Effector memory CD8-positive, alpha-beta T cell (primary cell): Measurements from ENCODE around the gene EDA2R.

Experiments
- ATAC-seq: fragments of 150-1000 bp; cut with Tn5 transposase; replicated peaks from 2 replicates; pipeline ENCODE4 v1.10.0; 2021; ENCODE audit warnings: mild to moderate bottlenecking, moderate library complexity
- DNase-seq, 3 experiments: peaks; one replicate each; pipeline ENCODE4 v3.0.0; 2021
- H3K27ac Mint-ChIP-seq, 2 donors: one replicate each; pipeline ENCODE4 v1.8.0; 2022; ENCODE audit warnings: mild to moderate bottlenecking in 2 of 2, mixed read lengths in 2 of 2, moderate library complexity in 2 of 2
- H3K27me3 Mint-ChIP-seq, 2 donors: one replicate each; pipeline ENCODE4 v1.8.0; 2022; ENCODE audit warnings: mixed read lengths in 2 of 2
- H3K36me3 Mint-ChIP-seq: one replicate; pipeline ENCODE4 v1.8.0; 2022; ENCODE audit warnings: mild to moderate bottlenecking, moderate library complexity, mixed read lengths; ENCODE audit not compliant: insufficient read depth
- H3K4me1 Mint-ChIP-seq, 2 donors: one replicate each; pipeline ENCODE4 v1.8.0; 2022; ENCODE audit warnings: low read depth in 2 of 2, mixed read lengths in 2 of 2
- H3K4me3 Mint-ChIP-seq, 2 donors: one replicate each; pipeline ENCODE4 v1.8.0; 2022; ENCODE audit warnings: mild to moderate bottlenecking in 2 of 2, mixed read lengths in 2 of 2, moderate library complexity in 2 of 2
- H3K9me3 Mint-ChIP-seq, 2 donors: one replicate each; pipeline ENCODE4 v1.8.0; 2022; ENCODE audit warnings: mixed read lengths in 2 of 2

Gene EDA2R

GRCh38 chrX:66632473-66632872 lies 6.4 kb downstream of the EDA2R start:
- Mint-ChIP-seq H3K4me1 (no peaks in the 10 kb centered on the region), H3K27ac (no peak overlapping the region), H3K36me3 (no peaks in the 10 kb centered on the region), H3K27me3 (no peaks in the 10 kb centered on the region), H3K9me3 (no peaks in the 10 kb centered on the region), H3K4me3 (no peak overlapping the region)
- no peak for ATAC-seq
- no peak for DNase-seq

GRCh38 chrX:66625525-66625924 lies 13.4 kb downstream of the EDA2R start:
- DNase-seq, result no peak
- no peak overlapping the region for H3K27ac Mint-ChIP-seq
- no peaks in the 10 kb centered on the region for H3K4me1 Mint-ChIP-seq
- no peaks in the 10 kb centered on the region for H3K27me3 Mint-ChIP-seq
- ATAC-seq, result no peak
- no peaks in the 10 kb centered on the region for H3K36me3 Mint-ChIP-seq
- H3K9me3 Mint-ChIP-seq, result no peaks in the 10 kb centered on the region
- H3K4me3 Mint-ChIP-seq, result no peak overlapping the region

GRCh38 chrX:66622209-66622608 lies 16.7 kb downstream of the EDA2R start:
- ATAC-seq, result no peak
- DNase-seq, result no peak
- Mint-ChIP-seq H3K36me3 (no peaks in the 10 kb centered on the region), H3K4me3 (no peak overlapping the region), H3K27ac (no peak overlapping the region), H3K9me3 (no peaks in the 10 kb centered on the region), H3K4me1 (no peaks in the 10 kb centered on the region), H3K27me3 (no peaks in the 10 kb centered on the region)

GRCh38 chrX:66616944-66617343 lies 21.9 kb downstream of the EDA2R start:
- Mint-ChIP-seq H3K4me3 (no peak overlapping the region), H3K9me3 (peaks cover 0 to 5% of the 10 kb centered on the region in 2 donors), H3K36me3 (no peaks in the 10 kb centered on the region), H3K4me1 (no peaks in the 10 kb centered on the region), H3K27me3 (no peaks in the 10 kb centered on the region), H3K27ac (no peak overlapping the region)
- ATAC-seq, result no peak
- no peak for DNase-seq

GRCh38 chrX:66602381-66602938 lies 36.4 kb downstream of the EDA2R start:
- Mint-ChIP-seq H3K36me3 (no peaks in the 10 kb centered on the region), H3K4me1 (no peaks in the 10 kb centered on the region), H3K27ac (no peak overlapping the region), H3K9me3 (peaks cover 0 to under 1% of the 10 kb centered on the region in 2 donors), H3K27me3 (no peaks in the 10 kb centered on the region), H3K4me3 (no peak overlapping the region)
- ATAC-seq, result no peak
- DNase-seq, result no peak

- H3K36me3 Mint-ChIP-seq, result no peaks in the 10 kb centered on the region
- no peaks in the 10 kb centered on the region for H3K27me3 Mint-ChIP-seq
- H3K9me3 Mint-ChIP-seq, result no peaks in the 10 kb centered on the region
- H3K4me1 Mint-ChIP-seq, result no peaks in the 10 kb centered on the region
- ATAC-seq (no peak), DNase-seq (no peak)
- H3K27ac Mint-ChIP-seq, result no peak overlapping the region
- no peak overlapping the region for H3K4me3 Mint-ChIP-seq
These were observed 37.4 kb downstream of the EDA2R start for GRCh38 chrX:66601522-66601921.

GRCh38 chrX:66579219-66579618 lies 59.7 kb downstream of the EDA2R start:
- peaks cover 0 to 11% of the 10 kb centered on the region in 2 donors for H3K9me3 Mint-ChIP-seq
- H3K27ac Mint-ChIP-seq, result no peak overlapping the region
- H3K36me3 Mint-ChIP-seq, result no peaks in the 10 kb centered on the region

GRCh38 chrX:66553973-66554372 lies 84.9 kb downstream of the EDA2R start:
- Mint-ChIP-seq H3K4me3 (no peak overlapping the region), H3K27ac (no peak overlapping the region), H3K36me3 (no peaks in the 10 kb centered on the region), H3K27me3 (peaks cover 0 to 10% of the 10 kb centered on the region in 2 donors), H3K4me1 (peaks cover 0 to 3% of the 10 kb centered on the region in 2 donors), H3K9me3 (no peaks in the 10 kb centered on the region)
- ATAC-seq (no peak), DNase-seq (no peak)

More at GRCh38 chrX:66579219-66579618, 59.7 kb downstream of the EDA2R start:
- Mint-ChIP-seq H3K27me3 (no peaks in the 10 kb centered on the region), H3K4me3 (no peak overlapping the region), H3K4me1 (no peaks in the 10 kb centered on the region)
- ATAC-seq (no peak), DNase-seq (no peak)

GRCh38 chrX:66547847-66548369 lies 91.0 kb downstream of the EDA2R start:
- ATAC-seq, result no peak
- Mint-ChIP-seq H3K9me3 (no peaks in the 10 kb centered on the region), H3K27ac (no peak overlapping the region), H3K4me1 (no peaks in the 10 kb centered on the region), H3K27me3 (peaks cover 0 to 5% of the 10 kb centered on the region in 2 donors), H3K4me3 (no peak overlapping the region), H3K36me3 (no peaks in the 10 kb centered on the region)
- no peak for DNase-seq
